Measurements from ENCODE around the gene ADAMTS13. TPM values are rescaled to one million over a fixed set of nuclear protein-coding genes. Genes with fewer than 3 reads are reported as not detected.
A peak's percentile ranks its signal among the peaks of the same experiment; 100 is the strongest.

Gene ADAMTS13
- total RNA-seq, 1 donor from 2014 or later: 0.53 TPM

DNA sequence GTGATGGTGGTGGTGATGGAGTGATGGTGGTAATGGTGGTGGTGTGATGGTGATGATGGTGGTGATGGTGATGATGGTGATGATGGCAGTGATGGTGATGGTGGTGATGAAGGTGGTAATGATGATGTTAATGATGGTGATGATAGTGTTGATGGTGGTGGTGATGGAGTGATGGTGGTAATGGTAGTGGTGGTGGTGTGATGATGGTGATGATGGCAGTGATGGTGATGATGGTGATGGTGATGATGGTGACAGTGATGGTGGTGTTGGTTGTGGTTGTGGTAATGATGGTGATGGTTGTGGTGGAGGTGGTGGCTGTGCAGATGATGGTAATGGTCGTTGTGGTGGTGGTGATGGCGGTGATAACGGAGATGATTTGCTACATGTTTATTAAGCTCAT is 38.7 kb upstream of the ADAMTS13 start:
- Histone ChIP-seq H3K36me3 (ENCODE audit: control insufficient read depth, insufficient read depth, low read length) (no peaks in the 10 kb centered on the region), H3K4me3 (ENCODE audit: low read depth, low read length) (no peak overlapping the region), H3K27me3 (ENCODE audit: control insufficient read depth, insufficient read depth, low read length) (no peaks in the 10 kb centered on the region)
- DNase-seq (ENCODE audit: low read depth) (no peak), FAIRE-seq (no peak)
- TF ChIP-seq, protein P1, sequence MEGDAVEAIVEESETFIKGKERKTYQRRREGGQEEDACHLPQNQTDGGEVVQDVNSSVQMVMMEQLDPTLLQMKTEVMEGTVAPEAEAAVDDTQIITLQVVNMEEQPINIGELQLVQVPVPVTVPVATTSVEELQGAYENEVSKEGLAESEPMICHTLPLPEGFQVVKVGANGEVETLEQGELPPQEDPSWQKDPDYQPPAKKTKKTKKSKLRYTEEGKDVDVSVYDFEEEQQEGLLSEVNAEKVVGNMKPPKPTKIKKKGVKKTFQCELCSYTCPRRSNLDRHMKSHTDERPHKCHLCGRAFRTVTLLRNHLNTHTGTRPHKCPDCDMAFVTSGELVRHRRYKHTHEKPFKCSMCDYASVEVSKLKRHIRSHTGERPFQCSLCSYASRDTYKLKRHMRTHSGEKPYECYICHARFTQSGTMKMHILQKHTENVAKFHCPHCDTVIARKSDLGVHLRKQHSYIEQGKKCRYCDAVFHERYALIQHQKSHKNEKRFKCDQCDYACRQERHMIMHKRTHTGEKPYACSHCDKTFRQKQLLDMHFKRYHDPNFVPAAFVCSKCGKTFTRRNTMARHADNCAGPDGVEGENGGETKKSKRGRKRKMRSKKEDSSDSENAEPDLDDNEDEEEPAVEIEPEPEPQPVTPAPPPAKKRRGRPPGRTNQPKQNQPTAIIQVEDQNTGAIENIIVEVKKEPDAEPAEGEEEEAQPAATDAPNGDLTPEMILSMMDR (IDR thresholded peaks at IDR 0.05; ENCODE audit: insufficient read depth, low read length, severe bottlenecking): no peak

DNA sequence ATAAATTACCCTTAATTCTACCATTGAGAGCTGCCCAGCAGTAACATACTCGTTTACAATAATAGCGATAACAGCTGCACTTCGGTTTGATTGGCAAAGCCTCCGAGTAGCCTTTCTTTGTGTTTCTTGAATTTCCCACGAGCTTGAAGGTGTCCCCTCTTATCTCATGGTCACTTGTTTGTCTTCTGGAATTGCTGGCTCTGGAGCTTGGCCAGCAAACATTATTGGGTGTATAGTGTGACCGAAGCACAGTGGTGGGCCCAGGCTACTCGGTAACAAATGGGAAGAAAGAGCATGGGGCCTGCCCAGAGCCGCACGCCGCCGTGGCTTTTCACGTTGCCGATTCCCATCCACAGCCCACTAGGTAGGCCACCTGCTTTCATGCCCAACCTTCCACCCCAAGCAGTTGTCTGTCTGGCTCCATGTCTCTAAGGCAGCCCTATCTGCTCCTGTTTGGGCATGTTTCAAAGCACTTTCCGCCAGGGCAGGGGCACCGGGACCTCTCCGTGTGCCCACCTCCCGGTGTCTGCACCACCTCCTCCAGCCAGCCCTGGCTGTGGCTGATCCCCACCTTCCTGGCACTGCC is 37.3 kb upstream of the ADAMTS13 start:
- no peak overlapping the region for H3K4me3 ChIP-seq (ENCODE audit: low read depth, low read length)
- DNase-seq (ENCODE audit: low read depth) (no peak), FAIRE-seq (no peak)
- no peaks in the 10 kb centered on the region for H3K27me3 ChIP-seq (ENCODE audit: control insufficient read depth, insufficient read depth, low read length)
- TF ChIP-seq, protein P1 (IDR thresholded peaks at IDR 0.05; ENCODE audit: insufficient read depth, low read length, severe bottlenecking): no peak
- no peaks in the 10 kb centered on the region for H3K36me3 ChIP-seq (ENCODE audit: control insufficient read depth, insufficient read depth, low read length)

DNA sequence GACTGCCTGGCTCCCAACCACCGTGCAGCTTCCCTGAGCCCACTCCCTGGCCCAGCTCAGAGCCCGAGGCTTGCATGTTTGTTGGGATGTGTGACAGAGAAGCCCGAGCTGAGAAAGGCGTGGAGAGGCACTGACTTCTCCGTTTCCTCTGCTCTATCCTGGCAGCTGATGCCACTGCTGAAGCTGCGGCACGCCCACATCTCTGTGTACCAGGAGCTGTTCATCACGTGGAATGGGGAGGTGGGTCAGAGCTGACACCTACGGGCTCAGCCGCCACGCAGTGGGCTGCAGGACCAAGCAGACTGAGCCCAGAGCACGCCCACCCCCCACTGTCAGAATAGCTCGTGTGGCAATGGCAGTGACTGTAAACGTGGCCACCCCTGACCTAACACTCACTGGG is 36.7 kb upstream of the ADAMTS13 start:
- DNase-seq (ENCODE audit: low read depth): no peak
- H3K27me3 ChIP-seq (ENCODE audit: control insufficient read depth, insufficient read depth, low read length): no peaks in the 10 kb centered on the region
- no peaks in the 10 kb centered on the region for H3K36me3 ChIP-seq (ENCODE audit: control insufficient read depth, insufficient read depth, low read length)
- peak; percentile 92 for FAIRE-seq
- TF ChIP-seq, protein P1 (IDR thresholded peaks at IDR 0.05; ENCODE audit: insufficient read depth, low read length, severe bottlenecking): no peak
- H3K4me3 ChIP-seq (ENCODE audit: low read depth, low read length): no peak overlapping the region

DNA sequence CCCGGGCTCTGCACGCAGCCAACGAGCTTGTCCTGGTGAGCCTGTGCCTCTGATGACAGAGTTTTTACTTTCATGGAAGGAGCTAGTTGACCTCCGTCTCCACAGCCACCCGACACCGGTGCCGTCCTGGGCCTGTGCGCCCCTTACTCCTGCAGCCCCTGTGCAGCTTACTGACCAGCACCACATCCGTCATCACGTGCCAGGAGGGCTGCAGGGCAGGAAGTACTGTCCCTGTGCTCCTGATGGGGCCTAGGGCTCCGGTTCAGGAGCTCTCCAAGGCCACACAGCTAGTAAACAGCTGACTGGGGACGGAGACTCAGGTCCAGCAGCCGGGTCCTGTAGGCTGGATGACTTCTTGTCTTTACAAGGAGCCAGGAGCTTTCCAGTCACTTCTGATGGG is 35.8 kb upstream of the ADAMTS13 start:
- TF ChIP-seq, protein P1 (IDR thresholded peaks at IDR 0.05; ENCODE audit: insufficient read depth, low read length, severe bottlenecking): no peak

DNA sequence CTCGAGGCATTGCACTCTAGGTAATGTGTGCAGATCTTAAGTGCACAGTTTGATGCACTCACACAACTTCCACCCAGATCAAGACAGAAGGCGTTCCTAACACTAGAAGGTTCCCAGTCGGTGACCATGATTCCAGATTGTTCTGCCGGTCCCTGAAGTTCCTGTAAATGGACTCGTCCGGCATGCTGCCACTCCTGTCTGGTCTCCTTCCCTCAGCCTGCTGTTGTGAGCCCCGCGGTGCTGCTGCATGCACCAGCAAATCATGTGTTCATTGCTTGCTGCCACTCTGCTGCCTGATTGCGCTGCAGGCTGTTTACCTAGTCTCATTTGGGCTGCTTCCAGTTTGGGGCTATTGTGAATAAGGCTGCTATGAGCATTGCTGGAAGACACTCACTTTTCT is 34.5 kb upstream of the ADAMTS13 start:
- no peaks in the 10 kb centered on the region for H3K36me3 ChIP-seq (ENCODE audit: control insufficient read depth, insufficient read depth, low read length)
- FAIRE-seq (no peak), DNase-seq (ENCODE audit: low read depth) (peak; percentile 79)
- H3K27me3 ChIP-seq (ENCODE audit: control insufficient read depth, insufficient read depth, low read length): no peaks in the 10 kb centered on the region
- H3K4me3 ChIP-seq (ENCODE audit: low read depth, low read length): no peak overlapping the region
- TF ChIP-seq, protein P1 (IDR thresholded peaks at IDR 0.05; ENCODE audit: insufficient read depth, low read length, severe bottlenecking): no peak

More for the DNA sequence above, 35.8 kb upstream of the ADAMTS13 start:
- Histone ChIP-seq H3K4me3 (ENCODE audit: low read depth, low read length) (no peak overlapping the region), H3K36me3 (ENCODE audit: control insufficient read depth, insufficient read depth, low read length) (no peaks in the 10 kb centered on the region), H3K27me3 (ENCODE audit: control insufficient read depth, insufficient read depth, low read length) (no peaks in the 10 kb centered on the region)
- DNase-seq (ENCODE audit: low read depth): no peak
- no peak for FAIRE-seq

DNA sequence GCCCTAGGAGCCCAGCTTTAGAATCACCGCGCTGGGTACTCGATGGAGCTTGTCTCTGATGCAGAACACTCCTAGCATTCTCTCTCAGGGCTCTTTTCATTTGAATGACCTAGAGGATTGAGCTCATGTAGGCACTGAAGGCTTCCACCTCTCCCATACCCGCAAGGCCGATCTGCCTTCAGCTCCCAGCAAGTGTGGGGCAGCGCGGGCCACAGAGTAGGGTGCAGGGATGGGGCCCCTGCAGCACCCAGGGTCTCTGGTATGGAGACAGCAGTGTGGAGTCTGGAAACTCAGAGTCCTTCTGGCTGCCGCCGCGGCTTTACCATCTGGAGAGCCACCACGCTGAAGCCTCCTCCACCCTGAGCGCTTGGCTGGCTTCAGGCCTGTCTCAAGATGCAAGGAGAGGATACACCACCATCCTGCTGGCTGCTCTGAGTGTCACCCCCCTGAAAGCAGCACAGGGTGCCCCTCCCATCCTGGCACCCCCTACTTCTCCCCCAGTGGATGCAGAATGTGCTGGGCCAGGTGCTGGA is 33.1 kb upstream of the ADAMTS13 start:
- DNase-seq (ENCODE audit: low read depth) (no peak), FAIRE-seq (no peak)
- peaks cover 2% of the 10 kb centered on the region for H3K27me3 ChIP-seq (ENCODE audit: control insufficient read depth, insufficient read depth, low read length)
- H3K4me3 ChIP-seq (ENCODE audit: low read depth, low read length): no peak overlapping the region
- TF ChIP-seq, protein P1 (IDR thresholded peaks at IDR 0.05; ENCODE audit: insufficient read depth, low read length, severe bottlenecking): no peak
- H3K36me3 ChIP-seq (ENCODE audit: control insufficient read depth, insufficient read depth, low read length): no peaks in the 10 kb centered on the region
